IPS-NIHi7 (cell line): ENCODE data around the gene TNFSF4.
"Not testable (repeated sequence)": the region's sequence is repeated elsewhere in the genome, so short reads cannot be mapped to it uniquely, and the experiment has no call there.

Experiments used
- DNase-seq: peaks from one replicate; pipeline ENCODE4 v3.0.0; 2012; ENCODE audit warnings: mixed read lengths; ENCODE audit errors: extremely low spot score

Gene TNFSF4

GRCh38 chr1:173163222-173163621 is 43.9 kb downstream of the TNFSF4 start:
- no peak for DNase-seq

DNA sequence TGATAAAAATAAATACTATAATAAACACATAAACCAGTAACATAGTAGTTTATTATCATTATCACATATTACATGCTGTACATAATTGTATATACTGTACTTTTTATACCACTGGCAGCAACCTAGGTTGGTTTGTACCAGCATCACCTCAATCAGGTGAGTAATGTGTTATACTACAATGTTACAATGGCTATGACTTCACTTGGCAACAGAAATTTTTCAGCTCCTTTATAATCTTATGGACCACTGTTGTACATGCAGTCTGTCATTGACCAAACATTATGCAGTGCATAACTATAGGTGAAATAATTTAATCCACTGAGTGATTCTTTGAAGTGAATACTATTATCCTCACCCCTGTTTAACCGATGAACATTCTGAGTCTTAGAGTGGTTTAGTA is 44.5 kb downstream of the TNFSF4 start:
- no peak for DNase-seq

GRCh38 chr1:173161510-173162221 is 45.5 kb downstream of the TNFSF4 start:
- no peak for DNase-seq

GRCh38 chr1:173153964-173154363 is 53.2 kb downstream of the TNFSF4 start:
- not testable (repeated sequence) for DNase-seq

- DNase-seq, result no peak
These were observed 53.6 kb downstream of the TNFSF4 start for GRCh38 chr1:173153503-173153902.

- no peak for DNase-seq
These were observed 54.5 kb downstream of the TNFSF4 start for GRCh38 chr1:173152598-173152997.

DNA sequence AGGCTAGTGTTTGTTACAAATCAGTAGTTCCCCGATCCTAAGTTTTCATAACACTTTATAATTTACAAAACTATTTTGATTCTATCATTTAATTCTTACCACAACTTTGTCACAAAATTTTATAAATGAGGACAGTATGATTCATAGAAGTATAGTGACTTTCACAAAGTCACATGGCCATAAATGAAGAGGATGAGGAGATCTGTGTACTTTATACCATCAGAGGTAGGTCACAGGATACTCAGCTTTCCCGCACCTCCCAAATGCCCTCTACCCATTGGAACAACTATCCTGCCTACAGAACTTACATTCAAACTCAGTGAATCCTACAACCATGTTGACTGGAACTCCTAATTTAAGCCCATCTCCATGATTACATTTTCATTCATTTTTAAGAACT is 56.3 kb downstream of the TNFSF4 start:
- DNase-seq, result no peak

- no peak for DNase-seq
These were observed 57.2 kb downstream of the TNFSF4 start for GRCh38 chr1:173149887-173150286.

DNA sequence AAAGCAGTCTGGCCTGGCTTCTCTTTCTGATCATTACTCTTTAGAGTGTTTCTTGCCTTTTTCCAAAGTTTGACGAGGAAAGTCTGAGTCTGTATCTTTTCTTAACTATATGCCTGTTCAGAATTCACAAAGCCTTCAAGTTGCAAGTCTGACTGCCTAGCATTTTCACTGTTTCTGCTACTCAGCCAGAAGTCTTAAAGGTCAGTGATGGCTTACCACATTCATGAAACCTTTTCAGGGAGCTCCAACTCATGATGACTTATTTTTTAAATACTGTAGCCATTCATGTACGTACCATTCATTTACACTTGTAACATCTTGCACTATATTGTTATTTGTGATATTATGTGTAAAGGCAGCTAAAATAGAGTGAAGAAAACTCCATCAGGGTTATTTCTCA is 58.2 kb downstream of the TNFSF4 start:
- no peak for DNase-seq

DNA sequence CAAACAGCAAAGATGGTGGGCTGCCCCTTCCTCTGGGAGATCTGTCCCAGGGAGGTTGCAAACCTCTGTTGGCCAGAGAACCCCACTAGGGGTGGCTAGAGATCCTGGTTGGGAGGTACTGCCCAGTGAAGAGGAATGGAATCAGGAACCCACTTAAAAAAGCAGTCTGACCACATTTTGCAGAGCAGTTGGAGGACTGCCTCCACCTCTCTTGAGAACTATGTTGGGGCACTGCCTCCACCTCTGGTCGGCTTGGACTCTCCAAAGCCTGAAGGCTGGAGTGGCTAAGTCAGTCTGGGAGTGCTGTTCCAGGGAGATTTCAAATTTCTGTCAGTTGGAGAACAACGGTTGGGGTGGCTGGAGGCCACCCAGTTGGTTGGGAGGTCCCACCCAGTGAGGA is 58.6 kb downstream of the TNFSF4 start:
- DNase-seq, result no peak

GRCh38 chr1:173140733-173141132 is 66.4 kb downstream of the TNFSF4 start:
- DNase-seq, result no peak

- DNase-seq, result no peak
These were observed 67.4 kb downstream of the TNFSF4 start for GRCh38 chr1:173139706-173140105.

GRCh38 chr1:173137107-173137706 is 69.9 kb downstream of the TNFSF4 start:
- DNase-seq, result no peak

DNA sequence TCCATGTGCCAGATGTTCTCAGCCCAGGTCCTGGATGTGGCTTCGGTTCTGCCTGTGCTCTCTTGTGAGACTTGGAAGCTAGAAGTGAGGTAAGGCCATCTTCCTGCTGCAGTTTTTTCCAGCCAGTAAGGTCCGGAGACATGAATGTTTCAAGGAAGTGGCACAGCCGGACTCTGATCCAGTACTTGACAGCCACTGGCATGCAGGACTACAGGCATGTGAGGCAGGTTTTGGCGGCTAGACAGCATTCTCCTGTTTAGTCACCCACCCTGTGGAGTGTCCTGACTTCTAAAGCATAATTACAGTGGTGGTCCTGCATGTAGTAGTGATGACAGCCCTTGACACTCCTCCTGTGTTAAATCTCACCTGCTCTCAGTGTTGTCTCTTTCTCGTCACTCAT is 72.3 kb downstream of the TNFSF4 start:
- no peak for DNase-seq

GRCh38 chr1:173134029-173134428 is 73.1 kb downstream of the TNFSF4 start:
- DNase-seq, result no peak
